PC-9 (cell line): ENCODE data around the gene C2orf76. TPM values are rescaled to one million over a fixed set of nuclear protein-coding genes. Genes with fewer than 3 reads are reported as not detected.

Experiments
- BruUV-seq: library from RNA; stranded (reverse); fragments of 400-500 nt; replicated peaks from 2 replicates; lab custom pipeline; 2021; lab: Mats Ljungman, UMichigan
- CTCF ChIA-PET: fragments of 300-600 bp; sonication (Branson Sonifier 250); formaldehyde crosslinking; loops from one replicate; lab custom pipeline; 2022; ENCODE audit warnings: antibody characterized with exemption; lab: Charles Lee
- POLR2A ChIA-PET: fragments of 300-600 bp; sonication (Branson Sonifier 250); formaldehyde crosslinking; loops from one replicate; lab custom pipeline; 2022; ENCODE audit warnings: antibody characterized with exemption; ENCODE audit not compliant: unreplicated experiment; lab: Charles Lee
- DNase-seq, 2 experiments: peaks; one replicate each; pipeline versions ENCODE4 v3.0.0 to v3.0.0-alpha.2; 2015 to 2022; ENCODE audit warnings: mixed read lengths in 1 of 2
- H2AFZ ChIP-seq: fragments of 200-600 bp; sonication (generic); 2 replicates; pipeline ENCODE4 v1.8.1; 2017; ENCODE audit warnings: antibody characterized with exemption
- H3F3A ChIP-seq: fragments of 200-600 bp; sonication (generic); 2 replicates; pipeline ENCODE4 v1.8.1; 2017; ENCODE audit warnings: antibody characterized with exemption, mild to moderate bottlenecking, low read depth; ENCODE audit not compliant: insufficient read depth
- H3K27ac ChIP-seq: fragments of 200-600 bp; sonication (generic); 2 replicates; pipeline ENCODE4 v1.6.1; 2016; ENCODE audit warnings: mixed run types
- H3K27me3 ChIP-seq: fragments of 200-600 bp; sonication (generic); 2 replicates; pipeline ENCODE4 v1.6.1; 2016; ENCODE audit warnings: low read depth, mixed run types; ENCODE audit not compliant: insufficient read depth
- H3K36me3 ChIP-seq: fragments of 200-600 bp; sonication (generic); 2 replicates; pipeline ENCODE4 v1.6.1; 2016; ENCODE audit warnings: low read depth, mixed run types
- H3K4me1 ChIP-seq: fragments of 200-600 bp; sonication (generic); replicated peaks from 2 replicates; pipeline ENCODE4 v1.6.1; 2016; ENCODE audit warnings: mixed run types; ENCODE audit not compliant: insufficient read depth
- H3K4me2 ChIP-seq: fragments of 200-600 bp; sonication (generic); 2 replicates; pipeline ENCODE4 v1.6.1; 2017; ENCODE audit warnings: mixed run types
- H3K4me3 ChIP-seq: fragments of 200-600 bp; sonication (generic); 2 replicates; pipeline ENCODE4 v1.6.1; 2016; ENCODE audit warnings: mixed run types
- H3K79me2 ChIP-seq: fragments of 200-600 bp; sonication (generic); 2 replicates; pipeline ENCODE4 v1.6.1; 2017; ENCODE audit warnings: low read depth, mixed run types
- H3K9me2 ChIP-seq: fragments of 200-600 bp; sonication (generic); 2 replicates; pipeline ENCODE4 v1.8.1; 2017; ENCODE audit warnings: mild to moderate bottlenecking; ENCODE audit not compliant: insufficient read depth
- H3K9me3 ChIP-seq: fragments of 200-600 bp; sonication (generic); 2 replicates; pipeline ENCODE4 v1.8.1; 2016; ENCODE audit warnings: low read depth; ENCODE audit not compliant: insufficient read depth
- H4K20me1 ChIP-seq: fragments of 200-600 bp; sonication (generic); 2 replicates; pipeline ENCODE4 v1.8.1; 2017; ENCODE audit not compliant: insufficient read depth
- EZH2 ChIP-seq: fragments of 200-600 bp; sonication (generic); IDR thresholded peaks from 2 replicates; pipeline ENCODE4 v1.8.0; 2017; ENCODE audit warnings: antibody characterized with exemption, low read depth
- intact Hi-C: fragments of 100-400 bp; cut with micrococcal nuclease; formaldehyde crosslinking; loops from one replicate; pipeline ENCODE4 v1.10.0; 2022; ENCODE audit not compliant: unreplicated experiment
- total RNA-seq: library from RNA; stranded (reverse); gene quantifications from 2 replicates; pipeline ENCODE4 v1.2.3, GENCODE V29; 2021
- TF ChIP-seq, protein P1 (sequence below): fragments of 200-600 bp; sonication (generic); conservative IDR thresholded peaks from 2 replicates; pipeline ENCODE4 v1.6.1; 2017; ENCODE audit warnings: mixed run types, antibody characterized with exemption, mild to moderate bottlenecking, moderate library complexity

Gene C2orf76
- total RNA-seq, 1 experiment from 2014 or later: 11.5 TPM

DNA sequence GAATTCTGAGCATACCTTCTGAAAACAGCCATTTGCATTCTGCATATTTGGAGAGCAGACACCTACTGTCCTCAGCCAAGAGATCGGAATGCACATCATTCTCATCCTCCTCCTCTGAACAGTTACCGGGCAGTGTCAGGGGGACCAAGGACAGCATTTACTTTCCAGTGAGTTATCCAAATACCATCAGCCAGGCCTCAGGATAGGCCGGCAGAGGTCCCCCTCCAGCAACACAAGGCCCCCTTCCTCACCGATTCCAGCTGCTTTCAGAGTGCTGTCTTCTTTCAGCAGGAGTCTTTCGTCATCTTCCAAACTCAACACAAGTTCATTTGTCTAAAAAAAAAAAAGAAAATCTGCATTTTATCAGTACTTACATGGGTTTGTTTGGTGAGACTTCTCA lies 55.3 kb downstream of the C2orf76 start:
- peaks cover 15% of the 10 kb centered on the region for H3F3A ChIP-seq
- H3K9me2 ChIP-seq: no peaks in the 10 kb centered on the region
- H3K9me3 ChIP-seq: peaks cover 6% of the 10 kb centered on the region; the same call in 1 of the 2 replicates
- ChIA-PET POLR2A (no interaction called here), CTCF (no interaction called here)
- no peak overlapping the region for H2AFZ ChIP-seq
- no peaks in the 10 kb centered on the region for H4K20me1 ChIP-seq
- H3K27me3 ChIP-seq: no peaks in the 10 kb centered on the region
- no peak for DNase-seq
- H3K27ac ChIP-seq: no peak overlapping the region
- no peak overlapping the region for H3K4me2 ChIP-seq
- no peak overlapping the region for H3K4me3 ChIP-seq
- TF ChIP-seq, protein P1, sequence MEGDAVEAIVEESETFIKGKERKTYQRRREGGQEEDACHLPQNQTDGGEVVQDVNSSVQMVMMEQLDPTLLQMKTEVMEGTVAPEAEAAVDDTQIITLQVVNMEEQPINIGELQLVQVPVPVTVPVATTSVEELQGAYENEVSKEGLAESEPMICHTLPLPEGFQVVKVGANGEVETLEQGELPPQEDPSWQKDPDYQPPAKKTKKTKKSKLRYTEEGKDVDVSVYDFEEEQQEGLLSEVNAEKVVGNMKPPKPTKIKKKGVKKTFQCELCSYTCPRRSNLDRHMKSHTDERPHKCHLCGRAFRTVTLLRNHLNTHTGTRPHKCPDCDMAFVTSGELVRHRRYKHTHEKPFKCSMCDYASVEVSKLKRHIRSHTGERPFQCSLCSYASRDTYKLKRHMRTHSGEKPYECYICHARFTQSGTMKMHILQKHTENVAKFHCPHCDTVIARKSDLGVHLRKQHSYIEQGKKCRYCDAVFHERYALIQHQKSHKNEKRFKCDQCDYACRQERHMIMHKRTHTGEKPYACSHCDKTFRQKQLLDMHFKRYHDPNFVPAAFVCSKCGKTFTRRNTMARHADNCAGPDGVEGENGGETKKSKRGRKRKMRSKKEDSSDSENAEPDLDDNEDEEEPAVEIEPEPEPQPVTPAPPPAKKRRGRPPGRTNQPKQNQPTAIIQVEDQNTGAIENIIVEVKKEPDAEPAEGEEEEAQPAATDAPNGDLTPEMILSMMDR: no peak
- no peak for TF ChIP-seq EZH2
- peaks cover 19% of the 10 kb centered on the region for H3K4me1 ChIP-seq
- no peaks in the 10 kb centered on the region for H3K79me2 ChIP-seq
- intact Hi-C loops: no loop called here
- H3K36me3 ChIP-seq: no peaks in the 10 kb centered on the region
- no TSS peak for BruUV-seq

DNA sequence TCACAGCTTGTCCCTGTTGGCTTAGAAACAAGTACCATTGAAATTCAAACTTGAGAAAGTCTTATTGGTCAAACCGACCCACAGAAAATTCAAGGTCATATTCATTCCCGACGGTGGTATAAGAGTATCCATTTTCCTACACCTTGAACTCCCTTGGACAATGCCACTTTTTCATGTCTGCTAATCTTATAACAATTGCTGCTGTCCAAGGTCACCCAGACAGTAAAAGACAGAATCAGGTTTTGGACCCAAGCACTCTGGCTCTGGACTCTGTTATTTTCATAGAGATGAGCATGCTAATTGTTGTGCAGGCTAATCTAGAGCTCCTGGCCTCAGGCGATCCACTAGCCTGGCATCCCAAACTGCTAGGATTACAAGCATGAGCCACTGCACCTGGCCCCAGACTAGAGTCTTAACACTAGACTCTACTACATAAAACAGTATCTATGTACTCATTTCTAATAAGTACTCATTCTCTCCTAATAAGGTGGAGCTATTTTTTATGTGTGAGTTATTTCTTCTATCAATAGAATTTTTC lies 57.8 kb downstream of the C2orf76 start:
- ChIA-PET CTCF (interaction anchor here (0.8 kb wide), 1 partner anchor 428 kb away, joined by 5 read pairs; no protein-coding TSS in a partner anchor), POLR2A (no interaction called here)
- Histone ChIP-seq H3K27ac (no peak overlapping the region), H3K4me1 (no peaks in the 10 kb centered on the region), H3K4me2 (no peak overlapping the region), H2AFZ (no peak overlapping the region), H3K9me2 (no peaks in the 10 kb centered on the region), H3K36me3 (no peaks in the 10 kb centered on the region), H3K79me2 (no peaks in the 10 kb centered on the region), H3K4me3 (no peak overlapping the region), H4K20me1 (no peaks in the 10 kb centered on the region), H3F3A (no peaks in the 10 kb centered on the region), H3K9me3 (0 out of 2 replicates have a peak, but pooled peaks cover 1% of the 10 kb centered on the region), H3K27me3 (no peaks in the 10 kb centered on the region)
- TF ChIP-seq, protein P1: no peak
- TF ChIP-seq EZH2: no peak
- BruUV-seq: no TSS peak
- DNase-seq: no peak
- intact Hi-C loops: loop anchor here (5.0 kb wide), 1 partner anchor 427 kb away; no protein-coding TSS in a partner anchor

DNA sequence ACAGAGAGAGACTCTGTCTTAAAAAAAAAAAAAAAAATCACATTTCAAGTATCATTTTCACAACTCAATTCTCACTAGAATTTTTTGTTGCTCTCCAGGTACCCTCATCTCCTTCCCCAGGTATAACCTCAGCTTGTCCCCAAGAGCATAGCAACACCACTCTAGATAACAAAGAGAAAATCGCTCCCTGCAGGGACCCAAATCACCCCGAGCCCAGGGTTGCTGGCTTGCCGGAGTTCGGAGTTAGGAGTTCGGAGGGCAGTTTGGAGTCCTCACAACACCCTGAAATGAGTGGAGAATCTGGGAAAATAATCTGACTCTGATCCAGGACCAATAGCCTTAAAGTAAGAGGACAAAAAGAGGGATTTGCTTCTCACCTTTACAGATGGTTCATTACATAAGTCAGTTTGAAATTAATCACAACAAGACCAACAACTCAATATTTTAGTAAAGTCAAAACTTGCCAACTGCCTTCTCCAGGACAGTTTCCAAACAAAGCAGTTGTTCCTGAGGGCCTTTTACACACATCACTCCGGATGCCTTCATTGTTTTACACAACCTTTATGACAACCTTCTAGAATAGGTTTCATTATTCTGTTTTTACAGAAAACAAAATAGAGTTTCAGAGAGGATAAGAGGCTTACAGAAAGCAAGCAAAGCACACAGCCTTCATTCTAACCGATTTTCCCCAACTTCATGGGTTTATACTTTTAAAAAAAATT lies 59.1 kb downstream of the C2orf76 start:
- Histone ChIP-seq H4K20me1 (no peaks in the 10 kb centered on the region), H3K27ac (no peak overlapping the region), H3K79me2 (no peaks in the 10 kb centered on the region), H3K36me3 (no peaks in the 10 kb centered on the region), H3K27me3 (no peaks in the 10 kb centered on the region), H3F3A (no peaks in the 10 kb centered on the region), H3K4me3 (no peak overlapping the region), H2AFZ (no peak overlapping the region), H3K9me2 (no peaks in the 10 kb centered on the region), H3K9me3 (no peaks in the 10 kb centered on the region), H3K4me2 (no peak overlapping the region), H3K4me1 (no peaks in the 10 kb centered on the region)
- no peak for TF ChIP-seq EZH2
- TF ChIP-seq, protein P1: no peak
- CTCF ChIA-PET: no interaction called here
- BruUV-seq: no TSS peak
- DNase-seq: no peak
- POLR2A ChIA-PET: no interaction called here
- intact Hi-C loops: loop anchor here (5.0 kb wide), 1 partner anchor 425 kb away; no protein-coding TSS in a partner anchor
